Activated CD4-positive, alpha-beta memory T cell treated with anti-CD3 and anti-CD28 coated beads for 36 hours (primary cell): ENCODE data around the gene KCNT1. TPM values are rescaled to one million over a fixed set of nuclear protein-coding genes. Genes with fewer than 3 reads are reported as not detected.

ENCODE experiments used
- CTCF ChIA-PET: fragments of 350-600 bp; sonication (Branson Sonifier 250); formaldehyde crosslinking; loops from one replicate; lab custom pipeline; 2021; ENCODE audit warnings: antibody characterized with exemption, inconsistent platforms; lab: Charles Lee
- POLR2A ChIA-PET: fragments of 350-600 bp; sonication (Branson Sonifier 250); formaldehyde crosslinking; loops from one replicate; lab custom pipeline; 2021; ENCODE audit warnings: antibody characterized with exemption; lab: Charles Lee
- DNase-seq: peaks from one replicate; pipeline ENCODE4 v3.0.0-alpha.2; 2020
- H3K27ac Mint-ChIP-seq: one replicate; pipeline ENCODE4 v1.8.0; 2021; ENCODE audit warnings: mixed read lengths
- H3K27me3 Mint-ChIP-seq: one replicate; pipeline ENCODE4 v1.8.0; 2021; ENCODE audit warnings: mixed read lengths
- H3K36me3 Mint-ChIP-seq: one replicate; pipeline ENCODE4 v1.8.0; 2021; ENCODE audit warnings: mixed read lengths
- H3K4me1 Mint-ChIP-seq: one replicate; pipeline ENCODE4 v1.8.0; 2021; ENCODE audit warnings: low read depth, mixed read lengths
- H3K4me3 Mint-ChIP-seq: one replicate; pipeline ENCODE4 v1.8.0; 2021; ENCODE audit warnings: mild to moderate bottlenecking, mixed read lengths
- H3K9me3 Mint-ChIP-seq: one replicate; pipeline ENCODE4 v1.8.0; 2021; ENCODE audit warnings: mixed read lengths
- intact Hi-C: fragments of 100-400 bp; cut with micrococcal nuclease; formaldehyde crosslinking; loops from one replicate; pipeline ENCODE4 v1.15.1; 2023
- total RNA-seq, 2 experiments: library from RNA; stranded (reverse); gene quantifications; one replicate each; pipeline ENCODE4 v1.2.3, GENCODE V29; 2021

The KCNT1 gene
- total RNA-seq, 2 experiments from 2014 or later: not detected

GRCh38 chr9:135706288-135706687 lies 4.3 kb downstream of the KCNT1 start:
- no peaks in the 10 kb centered on the region for H3K9me3 Mint-ChIP-seq
- no peak overlapping the region for H3K4me3 Mint-ChIP-seq
- intact Hi-C loops: no loop called here
- H3K27me3 Mint-ChIP-seq: peaks cover 3% of the 10 kb centered on the region
- H3K36me3 Mint-ChIP-seq: no peaks in the 10 kb centered on the region
- DNase-seq: no peak
- POLR2A ChIA-PET: no interaction called here
- CTCF ChIA-PET: interaction anchor here (0.6 kb wide), 2 partner anchors 399 to 479 kb away, joined by 3 read pairs; no protein-coding TSS in a partner anchor
- H3K4me1 Mint-ChIP-seq: no peaks in the 10 kb centered on the region
- H3K27ac Mint-ChIP-seq: no peak overlapping the region

- Mint-ChIP-seq H3K27ac (no peak overlapping the region), H3K4me1 (no peaks in the 10 kb centered on the region), H3K27me3 (peaks cover 5% of the 10 kb centered on the region), H3K4me3 (no peak overlapping the region), H3K9me3 (no peaks in the 10 kb centered on the region), H3K36me3 (no peaks in the 10 kb centered on the region)
- CTCF ChIA-PET: no interaction called here
- intact Hi-C loops: no loop called here
- DNase-seq: no peak
- POLR2A ChIA-PET: no interaction called here
Measured at GRCh38 chr9:135707252-135708138, 5.5 kb downstream of the KCNT1 start.

- POLR2A ChIA-PET: no interaction called here
- no peak for DNase-seq
- H3K4me3 Mint-ChIP-seq: no peak overlapping the region
- H3K36me3 Mint-ChIP-seq: no peaks in the 10 kb centered on the region
- H3K27me3 Mint-ChIP-seq: peaks cover 6% of the 10 kb centered on the region
- intact Hi-C loops: no loop called here
- CTCF ChIA-PET: interaction anchor here (0.6 kb wide), 1 partner anchor 909 kb away, joined by 4 read pairs; no protein-coding TSS in a partner anchor
- no peaks in the 10 kb centered on the region for H3K4me1 Mint-ChIP-seq
- H3K27ac Mint-ChIP-seq: no peak overlapping the region
- no peaks in the 10 kb centered on the region for H3K9me3 Mint-ChIP-seq
Measured at GRCh38 chr9:135708164-135708563, 6.2 kb downstream of the KCNT1 start.

- Mint-ChIP-seq H3K4me1 (no peaks in the 10 kb centered on the region), H3K4me3 (no peak overlapping the region), H3K36me3 (no peaks in the 10 kb centered on the region), H3K9me3 (no peaks in the 10 kb centered on the region), H3K27me3 (peaks cover 22% of the 10 kb centered on the region), H3K27ac (no peak overlapping the region)
- POLR2A ChIA-PET: no interaction called here
- DNase-seq: no peak
- intact Hi-C loops: no loop called here
- CTCF ChIA-PET: no interaction called here
Measured at GRCh38 chr9:135711391-135711790, 9.4 kb downstream of the KCNT1 start.

GRCh38 chr9:135711881-135712280 lies 9.9 kb downstream of the KCNT1 start:
- no peaks in the 10 kb centered on the region for H3K9me3 Mint-ChIP-seq
- no peak overlapping the region for H3K4me3 Mint-ChIP-seq
- no peaks in the 10 kb centered on the region for H3K4me1 Mint-ChIP-seq
- ChIA-PET POLR2A (no interaction called here), CTCF (no interaction called here)
- no peak overlapping the region for H3K27ac Mint-ChIP-seq
- H3K36me3 Mint-ChIP-seq: no peaks in the 10 kb centered on the region
- DNase-seq: no peak
- intact Hi-C loops: no loop called here
- peaks cover 27% of the 10 kb centered on the region for H3K27me3 Mint-ChIP-seq

GRCh38 chr9:135712613-135713295 lies 10.8 kb downstream of the KCNT1 start:
- H3K36me3 Mint-ChIP-seq: no peaks in the 10 kb centered on the region
- H3K27me3 Mint-ChIP-seq: peaks cover 30% of the 10 kb centered on the region
- intact Hi-C loops: no loop called here
- no peak overlapping the region for H3K4me3 Mint-ChIP-seq
- H3K9me3 Mint-ChIP-seq: no peaks in the 10 kb centered on the region
- POLR2A ChIA-PET: no interaction called here
- no peak overlapping the region for H3K27ac Mint-ChIP-seq
- no peaks in the 10 kb centered on the region for H3K4me1 Mint-ChIP-seq
- DNase-seq: no peak
- CTCF ChIA-PET: no interaction called here

GRCh38 chr9:135714242-135715055 lies 12.5 kb downstream of the KCNT1 start:
- POLR2A ChIA-PET: no interaction called here
- no peak overlapping the region for H3K4me3 Mint-ChIP-seq
- intact Hi-C loops: no loop called here
- no peaks in the 10 kb centered on the region for H3K36me3 Mint-ChIP-seq
- no peak for DNase-seq
- no peak overlapping the region for H3K27ac Mint-ChIP-seq
- no peaks in the 10 kb centered on the region for H3K9me3 Mint-ChIP-seq
- CTCF ChIA-PET: no interaction called here
- H3K27me3 Mint-ChIP-seq: peaks cover 32% of the 10 kb centered on the region
- H3K4me1 Mint-ChIP-seq: no peaks in the 10 kb centered on the region

- H3K27me3 Mint-ChIP-seq: peaks cover 32% of the 10 kb centered on the region
Measured at GRCh38 chr9:135715056-135715595, 13.1 kb downstream of the KCNT1 start.

GRCh38 chr9:135716045-135716444 lies 14.1 kb downstream of the KCNT1 start:
- H3K36me3 Mint-ChIP-seq: no peaks in the 10 kb centered on the region
- no peak overlapping the region for H3K27ac Mint-ChIP-seq
- peaks cover 32% of the 10 kb centered on the region for H3K27me3 Mint-ChIP-seq
- POLR2A ChIA-PET: no interaction called here
- intact Hi-C loops: no loop called here
- no peaks in the 10 kb centered on the region for H3K9me3 Mint-ChIP-seq
- CTCF ChIA-PET: no interaction called here
- no peak for DNase-seq
- no peak overlapping the region for H3K4me3 Mint-ChIP-seq
- H3K4me1 Mint-ChIP-seq: no peaks in the 10 kb centered on the region

More at GRCh38 chr9:135715056-135715595, 13.1 kb downstream of the KCNT1 start:
- Mint-ChIP-seq H3K4me3 (no peak overlapping the region), H3K27ac (no peak overlapping the region), H3K9me3 (no peaks in the 10 kb centered on the region), H3K36me3 (no peaks in the 10 kb centered on the region), H3K4me1 (no peaks in the 10 kb centered on the region)
- POLR2A ChIA-PET: no interaction called here
- intact Hi-C loops: no loop called here
- no peak for DNase-seq
- CTCF ChIA-PET: no interaction called here

- Mint-ChIP-seq H3K4me1 (no peaks in the 10 kb centered on the region), H3K27me3 (peaks cover 30% of the 10 kb centered on the region), H3K4me3 (no peak overlapping the region), H3K9me3 (no peaks in the 10 kb centered on the region), H3K27ac (no peak overlapping the region), H3K36me3 (no peaks in the 10 kb centered on the region)
- intact Hi-C loops: no loop called here
- ChIA-PET CTCF (no interaction called here), POLR2A (no interaction called here)
- no peak for DNase-seq
Measured at GRCh38 chr9:135717410-135717809, 15.4 kb downstream of the KCNT1 start.

GRCh38 chr9:135718616-135719015 lies 16.6 kb downstream of the KCNT1 start:
- no peaks in the 10 kb centered on the region for H3K9me3 Mint-ChIP-seq
- POLR2A ChIA-PET: no interaction called here
- H3K4me3 Mint-ChIP-seq: no peak overlapping the region
- CTCF ChIA-PET: no interaction called here
- intact Hi-C loops: no loop called here
- peaks cover 26% of the 10 kb centered on the region for H3K27me3 Mint-ChIP-seq
- no peak for DNase-seq
- no peaks in the 10 kb centered on the region for H3K36me3 Mint-ChIP-seq
- H3K27ac Mint-ChIP-seq: no peak overlapping the region
- H3K4me1 Mint-ChIP-seq: no peaks in the 10 kb centered on the region

GRCh38 chr9:135719472-135719871 lies 17.5 kb downstream of the KCNT1 start:
- intact Hi-C loops: no loop called here
- H3K9me3 Mint-ChIP-seq: no peaks in the 10 kb centered on the region
- DNase-seq: no peak
- H3K4me1 Mint-ChIP-seq: no peaks in the 10 kb centered on the region
- CTCF ChIA-PET: no interaction called here
- peaks cover 23% of the 10 kb centered on the region for H3K27me3 Mint-ChIP-seq
- POLR2A ChIA-PET: no interaction called here
- no peaks in the 10 kb centered on the region for H3K36me3 Mint-ChIP-seq
- no peak overlapping the region for H3K4me3 Mint-ChIP-seq
- H3K27ac Mint-ChIP-seq: no peak overlapping the region
